Fibroblast of villous mesenchyme (primary cell): ENCODE data around the gene CCDC8. TPM values are rescaled to one million over a fixed set of nuclear protein-coding genes. Genes with fewer than 3 reads are reported as not detected.
"Not testable (repeated sequence)": the region's sequence is repeated elsewhere in the genome, so short reads cannot be mapped to it uniquely, and the experiment has no call there.

ENCODE experiments used
- DNase-seq: peaks from one replicate; pipeline ENCODE4 v3.0.0-alpha.2; 2010; ENCODE audit warnings: low read depth
- H3K4me3 ChIP-seq: 2 replicates; pipeline ENCODE4 v1.5.1; 2011; ENCODE audit warnings: low read depth, mild to moderate bottlenecking, low read length
- CTCF ChIP-seq: IDR thresholded peaks from 2 replicates; pipeline ENCODE4 v1.5.1; 2012; ENCODE audit warnings: low read depth, mild to moderate bottlenecking, low read length; ENCODE audit not compliant: insufficient read depth
- total RNA-seq: library from RNA; depleted of rRNA; stranded (reverse); fragments of >200 nt; gene quantifications from 2 replicates; pipeline ENCODE4 v1.2.3, GENCODE V29; 2012

Gene CCDC8
- total RNA-seq, 1 donor, result 8.6 TPM

GRCh38 chr19:46402725-46403124 lies 10.6 kb downstream of the CCDC8 start:
- TF ChIP-seq CTCF, result no peak
- DNase-seq, result no peak
- no peak overlapping the region for H3K4me3 ChIP-seq

DNA sequence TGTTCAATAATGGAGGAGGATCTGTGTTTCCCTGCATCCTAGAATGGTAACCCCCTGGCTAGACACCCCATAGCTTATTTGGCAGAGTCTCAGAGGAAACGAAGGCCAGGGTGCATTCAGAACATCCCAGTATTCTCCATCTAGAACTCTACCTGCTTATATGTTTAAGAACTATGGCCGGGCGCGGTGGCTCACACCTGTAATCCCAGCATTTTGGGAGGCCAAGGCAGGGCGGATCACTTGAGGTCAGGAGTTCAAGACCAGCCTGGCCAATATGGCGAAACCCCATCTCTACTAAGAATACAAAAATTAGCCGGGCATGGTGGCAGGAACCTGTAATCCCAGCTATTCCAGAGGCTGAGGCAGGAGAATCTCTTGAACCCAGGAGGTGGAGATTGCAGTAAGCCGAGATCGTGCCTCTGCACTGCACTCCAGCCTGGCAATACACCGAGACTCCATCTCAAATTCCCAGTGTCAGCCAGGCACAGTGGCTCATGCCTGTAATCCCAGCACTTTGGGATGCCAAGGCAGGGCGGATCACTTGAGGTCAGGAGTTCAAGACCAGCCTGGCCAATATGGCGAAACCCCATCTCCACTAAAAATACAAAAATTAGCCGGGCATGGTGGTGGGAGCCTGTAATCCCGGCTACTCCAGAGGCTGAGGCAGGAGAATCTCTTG lies 15.4 kb downstream of the CCDC8 start:
- not testable (repeated sequence) for H3K4me3 ChIP-seq, DNase-seq

DNA sequence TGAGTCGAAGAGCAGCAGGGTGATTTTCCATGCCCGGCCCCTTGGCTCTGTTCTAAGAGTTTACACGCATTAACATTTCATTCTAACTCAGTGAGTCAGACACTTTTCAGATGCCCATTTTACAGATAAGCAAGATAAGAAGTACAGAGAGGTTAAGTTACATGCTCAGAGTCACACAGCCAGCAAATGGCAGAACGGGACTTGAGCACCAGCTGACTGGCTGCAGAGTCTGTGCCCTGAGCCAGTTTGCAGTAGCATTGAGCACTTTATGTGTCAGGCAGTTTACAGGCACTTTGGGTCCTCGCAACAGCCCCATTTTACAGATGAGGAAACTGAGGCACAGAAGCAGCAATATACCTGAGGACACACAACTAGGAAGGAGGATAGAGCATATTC lies 19.0 kb downstream of the CCDC8 start:
- no peak overlapping the region for H3K4me3 ChIP-seq
- no peak for DNase-seq
- TF ChIP-seq CTCF, result no peak

- no peak overlapping the region for H3K4me3 ChIP-seq
- DNase-seq, result no peak
These were observed 19.6 kb downstream of the CCDC8 start for GRCh38 chr19:46393456-46394401.

DNA sequence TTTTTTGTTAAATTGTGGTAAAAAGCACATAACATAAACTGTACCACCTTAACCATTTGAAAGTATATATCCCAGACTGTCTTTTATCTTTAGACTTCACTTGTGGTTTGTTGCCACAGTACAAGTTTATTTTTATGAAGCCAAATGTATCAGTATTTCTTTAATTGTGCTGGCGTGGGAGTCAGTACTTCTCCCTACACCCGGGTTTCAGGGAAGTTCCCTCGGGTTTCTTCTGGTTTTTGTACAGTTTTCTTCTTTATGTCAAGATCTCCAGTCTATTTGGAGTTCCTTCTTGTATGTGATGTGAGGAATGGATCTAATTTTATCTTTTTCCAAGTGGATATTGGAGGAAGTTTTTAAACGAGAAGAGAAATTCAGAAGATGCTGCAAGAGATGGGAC lies 20.5 kb downstream of the CCDC8 start:
- H3K4me3 ChIP-seq, result no peak overlapping the region
- DNase-seq, result peak; percentile 46
- no peak for TF ChIP-seq CTCF

More at GRCh38 chr19:46393456-46394401, 19.6 kb downstream of the CCDC8 start:
- no peak for TF ChIP-seq CTCF

- peak; percentile 83 for DNase-seq
- no peak overlapping the region for H3K4me3 ChIP-seq
- TF ChIP-seq CTCF, result no peak
These were observed 21.0 kb downstream of the CCDC8 start for GRCh38 chr19:46392252-46392801.
